H7 (cell line): Measurements from ENCODE around the gene SLC4A4. TPM values are rescaled to one million over a fixed set of nuclear protein-coding genes. Genes with fewer than 3 reads are reported as not detected.
A peak's percentile ranks its signal among the peaks of the same experiment; 100 is the strongest.

Experiments used
- DNase-seq: peaks from one replicate; pipeline ENCODE4 v3.0.0; 2012
- H3K27me3 ChIP-seq: 2 replicates; pipeline ENCODE4 v1.6.0; 2011; ENCODE audit warnings: mild to moderate bottlenecking, low read length; ENCODE audit not compliant: control insufficient read depth, insufficient read depth
- H3K36me3 ChIP-seq: replicated peaks from 2 replicates; pipeline ENCODE4 v1.5.1; 2011; ENCODE audit warnings: low read length; ENCODE audit not compliant: control insufficient read depth, insufficient read depth
- H3K4me3 ChIP-seq: 2 replicates; pipeline ENCODE4 v1.5.1; 2011; ENCODE audit warnings: low read depth, mild to moderate bottlenecking, control low read depth, low read length, moderate library complexity; ENCODE audit not compliant: insufficient read depth
- total RNA-seq: library from RNA; depleted of rRNA; stranded (reverse); fragments of >200 nt; shearing (Covaris generic); gene quantifications from 2 replicates; pipeline ENCODE4 v1.2.3, GENCODE V29; 2014

The SLC4A4 gene
- total RNA-seq, 1 experiment from 2014 or later, result 0.55 TPM

DNA sequence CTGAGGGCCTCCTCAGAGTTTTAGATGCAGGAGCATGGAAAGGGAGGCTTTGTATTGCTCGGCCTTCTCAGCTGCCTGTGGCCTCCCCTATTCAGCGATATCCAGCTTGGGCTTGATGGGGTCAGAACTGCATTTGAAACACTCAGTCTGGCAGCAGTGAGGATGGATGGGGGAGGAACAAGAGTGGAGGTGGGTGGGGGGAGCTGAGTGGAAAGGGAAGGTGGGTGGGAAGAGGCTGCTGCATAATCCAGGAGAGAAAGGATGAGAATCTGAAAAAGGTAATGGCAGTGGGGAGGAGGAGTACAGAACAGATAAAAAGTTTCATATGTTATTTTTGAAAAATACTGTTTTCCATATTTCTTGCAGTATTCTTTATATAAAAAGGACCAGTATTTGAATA lies 202.7 kb downstream of the SLC4A4 start:
- Histone ChIP-seq H3K4me3 (no peak overlapping the region), H3K27me3 (no peaks in the 10 kb centered on the region), H3K36me3 (no peaks in the 10 kb centered on the region)
- DNase-seq, result no peak

- Histone ChIP-seq H3K36me3 (no peaks in the 10 kb centered on the region), H3K4me3 (no peak overlapping the region), H3K27me3 (no peaks in the 10 kb centered on the region)
- DNase-seq, result no peak
These were observed 206.3 kb downstream of the SLC4A4 start for GRCh38 chr4:71545168-71545567.

GRCh38 chr4:71549516-71550160 lies 210.8 kb downstream of the SLC4A4 start:
- Histone ChIP-seq H3K4me3 (no peak overlapping the region), H3K27me3 (no peaks in the 10 kb centered on the region)

DNA sequence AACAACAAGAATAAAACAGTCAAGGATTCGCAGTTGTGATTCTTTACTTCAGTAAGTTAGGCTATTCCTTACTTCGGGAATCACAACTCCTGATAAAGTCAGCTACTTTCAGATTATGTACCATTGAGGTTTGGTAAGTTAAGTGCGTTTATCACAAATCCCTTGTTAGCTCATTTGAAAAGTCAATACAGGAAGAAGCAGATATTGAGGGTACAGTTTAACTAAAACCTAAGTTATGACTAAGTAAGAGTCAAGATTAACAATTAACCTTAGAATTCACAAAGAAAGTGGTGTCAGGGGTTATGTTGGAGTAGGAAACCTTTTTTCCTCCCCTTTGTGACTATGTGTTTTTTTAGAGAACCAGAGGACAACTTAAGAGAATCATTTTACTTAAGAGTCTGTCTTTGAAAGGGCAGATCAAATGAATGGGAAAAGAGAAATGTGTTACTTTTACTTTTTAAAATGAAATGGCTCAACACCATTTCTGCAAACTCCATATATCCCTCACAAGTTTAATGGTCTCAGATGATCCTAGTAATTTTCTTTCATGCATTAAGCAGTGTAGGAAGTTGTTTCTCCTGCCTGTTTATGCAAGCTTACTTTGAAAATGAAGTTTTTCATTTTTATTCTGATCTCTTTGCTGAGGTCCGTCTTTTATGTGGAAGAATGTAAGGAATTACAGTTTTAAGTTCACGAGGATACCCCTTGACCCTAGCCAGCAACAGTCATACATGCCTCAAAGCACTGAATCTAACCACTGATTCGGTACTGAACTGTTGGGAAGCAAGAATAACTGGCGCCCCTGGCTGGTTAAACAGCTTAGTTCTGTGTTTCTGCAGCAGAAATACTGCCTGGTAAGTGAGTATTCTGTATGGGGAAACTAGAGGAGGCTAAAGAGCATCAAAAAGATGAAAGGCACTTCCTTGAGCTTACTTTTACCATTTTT lies 211.7 kb downstream of the SLC4A4 start:
- Histone ChIP-seq H3K4me3 (no peak overlapping the region), H3K27me3 (no peaks in the 10 kb centered on the region), H3K36me3 (no peaks in the 10 kb centered on the region)
- DNase-seq, result no peak

More at GRCh38 chr4:71549516-71550160, 210.8 kb downstream of the SLC4A4 start:
- H3K36me3 ChIP-seq, result no peaks in the 10 kb centered on the region
- no peak for DNase-seq

DNA sequence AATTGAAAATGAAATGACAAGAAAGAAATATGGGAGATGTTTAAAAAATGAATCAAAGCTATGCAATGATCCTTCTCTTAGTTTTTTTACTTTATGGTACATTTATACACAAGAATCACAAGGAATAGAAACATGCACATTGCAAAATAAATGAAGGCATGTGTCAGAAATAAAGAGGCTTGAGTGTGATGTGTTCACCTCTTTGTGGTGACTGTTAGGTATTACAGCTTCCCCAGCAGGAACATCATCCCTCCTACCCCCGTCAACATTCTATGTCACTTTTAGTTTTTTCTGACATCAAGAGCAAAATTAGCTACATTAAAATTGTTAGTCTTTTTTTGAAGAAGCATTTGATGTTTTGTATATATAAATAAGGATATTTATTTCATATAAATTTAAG lies 214.8 kb downstream of the SLC4A4 start:
- H3K4me3 ChIP-seq, result no peak overlapping the region

DNA sequence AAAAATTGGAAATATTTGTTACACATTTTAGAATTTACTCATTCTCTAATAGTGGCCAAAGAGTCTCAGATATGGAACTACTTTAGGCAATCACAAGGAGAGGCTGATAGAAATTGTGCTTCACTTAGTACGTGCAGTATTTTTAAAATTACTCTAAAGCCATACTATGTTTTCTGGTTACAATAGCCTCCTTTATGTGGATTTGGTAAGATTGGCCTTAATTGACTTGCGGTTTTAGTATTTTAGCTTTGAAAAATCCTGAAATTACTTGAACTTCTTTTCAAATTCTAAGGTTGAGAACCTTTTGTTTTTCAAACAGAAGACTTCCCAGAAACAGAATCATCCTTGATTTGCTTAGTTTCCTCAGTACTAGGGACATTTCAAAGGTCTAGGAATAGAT lies 215.2 kb downstream of the SLC4A4 start:
- no peak for DNase-seq
- no peak overlapping the region for H3K4me3 ChIP-seq
- no peaks in the 10 kb centered on the region for H3K36me3 ChIP-seq
- H3K27me3 ChIP-seq, result no peaks in the 10 kb centered on the region

More for the DNA sequence above, 214.8 kb downstream of the SLC4A4 start:
- DNase-seq, result peak; percentile 1
- no peaks in the 10 kb centered on the region for H3K27me3 ChIP-seq
- H3K36me3 ChIP-seq, result no peaks in the 10 kb centered on the region

GRCh38 chr4:71558248-71558647 lies 219.4 kb downstream of the SLC4A4 start:
- no peak for DNase-seq
- Histone ChIP-seq H3K27me3 (no peaks in the 10 kb centered on the region), H3K4me3 (no peak overlapping the region), H3K36me3 (no peaks in the 10 kb centered on the region)

DNA sequence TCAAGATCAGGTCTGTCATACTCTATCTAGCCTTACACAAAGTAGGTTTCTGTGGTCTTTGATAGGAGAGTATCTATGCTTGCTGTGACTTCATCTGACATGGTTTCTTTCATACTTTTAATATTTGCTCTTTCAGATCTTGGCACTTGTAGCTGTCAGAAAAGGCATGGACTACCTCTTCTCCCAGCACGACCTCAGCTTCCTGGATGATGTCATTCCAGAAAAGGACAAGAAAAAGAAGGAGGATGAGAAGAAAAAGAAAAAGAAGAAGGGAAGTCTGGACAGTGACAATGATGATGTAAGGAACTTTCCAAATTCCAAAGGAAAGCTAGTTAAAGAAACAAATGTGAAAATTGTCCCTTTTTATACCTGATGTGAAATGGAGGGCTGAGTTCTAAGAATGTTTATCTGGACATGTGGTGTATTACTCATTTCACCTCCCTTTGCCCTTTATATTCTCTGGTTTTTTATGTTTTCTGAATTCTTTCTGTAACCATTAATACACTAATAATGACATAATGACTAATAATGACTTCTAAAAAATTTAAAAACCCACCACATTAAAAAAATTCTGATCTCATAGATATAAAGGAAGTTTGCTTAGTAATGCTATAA lies 221.2 kb downstream of the SLC4A4 start:
- Histone ChIP-seq H3K4me3 (no peak overlapping the region), H3K27me3 (no peaks in the 10 kb centered on the region), H3K36me3 (no peaks in the 10 kb centered on the region)
- no peak for DNase-seq

- H3K27me3 ChIP-seq, result no peaks in the 10 kb centered on the region
- no peak overlapping the region for H3K4me3 ChIP-seq
- no peaks in the 10 kb centered on the region for H3K36me3 ChIP-seq
- no peak for DNase-seq
These were observed 226.0 kb downstream of the SLC4A4 start for GRCh38 chr4:71564775-71565174.

GRCh38 chr4:71566856-71567255 lies 228.0 kb downstream of the SLC4A4 start:
- Histone ChIP-seq H3K27me3 (no peaks in the 10 kb centered on the region), H3K4me3 (no peak overlapping the region), H3K36me3 (no peaks in the 10 kb centered on the region)
- no peak for DNase-seq

DNA sequence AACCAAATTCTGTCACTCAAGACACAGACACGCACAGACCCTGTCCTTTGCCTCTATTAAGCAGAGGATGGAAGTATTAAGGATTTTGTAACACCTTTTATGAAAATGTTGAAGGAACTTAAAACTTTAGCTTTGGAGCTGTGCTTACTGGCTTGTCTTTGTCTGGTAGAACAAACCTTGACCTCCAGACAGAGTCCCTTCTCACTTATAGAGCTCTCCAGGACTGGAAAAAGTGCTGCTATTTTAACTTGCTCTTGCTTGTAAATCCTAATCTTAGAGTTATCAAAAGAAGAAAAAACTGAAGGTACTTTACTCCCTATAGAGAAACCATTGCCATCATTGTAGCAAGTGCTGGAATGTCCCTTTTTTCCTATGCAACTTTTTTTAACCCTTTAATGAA lies 229.3 kb downstream of the SLC4A4 start:
- no peaks in the 10 kb centered on the region for H3K27me3 ChIP-seq
- DNase-seq, result no peak
- no peak overlapping the region for H3K4me3 ChIP-seq
- H3K36me3 ChIP-seq, result no peaks in the 10 kb centered on the region

GRCh38 chr4:71570492-71570891 lies 231.7 kb downstream of the SLC4A4 start:
- no peak for DNase-seq
- Histone ChIP-seq H3K27me3 (no peaks in the 10 kb centered on the region), H3K36me3 (no peaks in the 10 kb centered on the region), H3K4me3 (no peak overlapping the region)

DNA sequence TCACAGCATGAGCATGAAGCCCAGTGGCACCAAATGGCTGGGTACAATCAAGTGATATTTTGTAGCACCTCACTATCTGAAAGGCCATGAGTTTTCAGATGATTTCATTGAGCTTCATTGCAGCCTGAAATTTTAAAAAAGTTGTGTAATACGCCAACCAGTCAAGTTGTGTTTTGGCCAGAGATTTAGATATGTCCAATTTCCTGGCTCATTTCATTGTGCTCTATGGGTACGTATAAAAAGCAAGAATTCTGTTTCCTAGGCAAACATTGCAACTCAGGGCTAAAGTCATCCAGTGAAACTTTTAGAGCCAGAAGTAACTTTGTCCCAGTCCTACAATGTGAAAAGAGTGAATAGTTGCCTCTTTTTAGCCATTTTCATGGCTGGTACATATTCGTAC lies 232.5 kb downstream of the SLC4A4 start:
- Histone ChIP-seq H3K4me3 (no peak overlapping the region), H3K36me3 (no peaks in the 10 kb centered on the region), H3K27me3 (no peaks in the 10 kb centered on the region)
- no peak for DNase-seq

- H3K27me3 ChIP-seq, result no peaks in the 10 kb centered on the region
- DNase-seq, result no peak
- no peak overlapping the region for H3K4me3 ChIP-seq
- no peaks in the 10 kb centered on the region for H3K36me3 ChIP-seq
These were observed 245.2 kb downstream of the SLC4A4 start for GRCh38 chr4:71583971-71584370.

GRCh38 chr4:71584585-71584984 lies 245.8 kb downstream of the SLC4A4 start:
- no peak for DNase-seq
- no peaks in the 10 kb centered on the region for H3K27me3 ChIP-seq
- H3K36me3 ChIP-seq, result no peaks in the 10 kb centered on the region
- H3K4me3 ChIP-seq, result no peak overlapping the region
